Activated CD8-positive, alpha-beta memory T cell treated with anti-CD3 and anti-CD28 coated beads for 36 hours (primary cell): ENCODE results near the gene ODAD4. TPM values are rescaled to one million over a fixed set of nuclear protein-coding genes. Genes with fewer than 3 reads are reported as not detected.
"Not testable (repeated sequence)": the region's sequence is repeated elsewhere in the genome, so short reads cannot be mapped to it uniquely, and the experiment has no call there.

Source experiments
- CTCF ChIA-PET: fragments of 350-600 bp; sonication (Branson Sonifier 250); formaldehyde crosslinking; loops from one replicate; lab custom pipeline; 2021; ENCODE audit warnings: antibody characterized with exemption; lab: Charles Lee
- POLR2A ChIA-PET: fragments of 350-600 bp; sonication (Branson Sonifier 250); formaldehyde crosslinking; loops from one replicate; lab custom pipeline; 2021; ENCODE audit warnings: antibody characterized with exemption; lab: Charles Lee
- total RNA-seq, 2 experiments: library from RNA; stranded (reverse); gene quantifications; one replicate each; pipeline ENCODE4 v1.2.3, GENCODE V29; 2021

Gene ODAD4
- total RNA-seq, 2 experiments from 2014 or later = 0.27 to 0.38 TPM

GRCh38 chr17:42009170-42009569 is 78.8 kb downstream of the ODAD4 start:
- POLR2A ChIA-PET = no interaction called here
- CTCF ChIA-PET = no interaction called here

GRCh38 chr17:42010266-42010680 is 79.9 kb downstream of the ODAD4 start:
- CTCF ChIA-PET, POLR2A ChIA-PET: not testable (repeated sequence)

- POLR2A ChIA-PET = interaction anchor here (0.5 kb wide), 1 partner anchor 8 kb away, joined by 3 read pairs; no protein-coding TSS in a partner anchor
- CTCF ChIA-PET = interaction anchor here (1.4 kb wide), 1 partner anchor 57 kb away, joined by 4 read pairs; no protein-coding TSS in a partner anchor
Measured at GRCh38 chr17:42010898-42011516, 80.6 kb downstream of the ODAD4 start.

- POLR2A ChIA-PET = not testable (repeated sequence)
- CTCF ChIA-PET = interaction anchor here (1.0 to 1.4 kb wide), 2 partner anchors 11 to 55 kb away, joined by 3 to 4 read pairs; no protein-coding TSS in a partner anchor
Measured at GRCh38 chr17:42012363-42012762, 81.9 kb downstream of the ODAD4 start.

GRCh38 chr17:42013740-42014139 is 83.3 kb downstream of the ODAD4 start:
- CTCF ChIA-PET, POLR2A ChIA-PET: not testable (repeated sequence)

Other genes starting within 250 kb of the ODAD4 start
- 1,000 to 10,000 TPM; 1,395 to 1,415 TPM for gene EIF1, start 241.7 kb upstream of the ODAD4 start, total RNA-seq
- gene GAST, start 218.3 kb upstream of the ODAD4 start, total RNA-seq = not detected
- gene HAP1, start 196.0 kb upstream of the ODAD4 start, total RNA-seq = under 1 TPM; 0.10 to 0.25 TPM
- gene JUP, start 143.9 kb upstream of the ODAD4 start, total RNA-seq = under 1 TPM; 0.42 to 0.55 TPM
- 1 to 10 TPM; 3.3 to 3.7 TPM for gene P3H4, start 118.7 kb upstream of the ODAD4 start, total RNA-seq
- 1 to 10 TPM; 1.7 to 2.1 TPM for gene FKBP10, start 117.6 kb upstream of the ODAD4 start, total RNA-seq
- gene NT5C3B, start 94.4 kb upstream of the ODAD4 start, total RNA-seq = 10 to 100 TPM; 53.0 to 56.0 TPM
- under 1 TPM; 0.08 to 0.17 TPM for gene KLHL10, start 92.8 kb upstream of the ODAD4 start, total RNA-seq
- 10 to 100 TPM; 23.2 to 23.8 TPM for gene KLHL11, start 65.2 kb upstream of the ODAD4 start, total RNA-seq
- gene ACLY, start 11.7 kb upstream of the ODAD4 start, total RNA-seq = 100 to 1,000 TPM; 204 to 215 TPM
- 10 to 100 TPM; 66.8 to 67.6 TPM for gene CNP, start 36.2 kb downstream of the ODAD4 start, total RNA-seq
- 100 to 1,000 TPM in 1 of 2 experiments, 10 to 100 TPM in 1; 99.1 to 108 TPM for gene DNAJC7, start 86.8 kb downstream of the ODAD4 start, total RNA-seq
- 10 to 100 TPM; 27.1 to 29.6 TPM for gene NKIRAS2, start 89.5 kb downstream of the ODAD4 start, total RNA-seq
- under 1 TPM; 0.04 to 0.08 TPM for gene C17orf113, start 120.0 kb downstream of the ODAD4 start, total RNA-seq
- gene ZNF385C, start 167.9 kb downstream of the ODAD4 start, total RNA-seq = under 1 TPM in 1 of 2 experiments, not detected in 1; 0.10 TPM
- gene DHX58, start 182.1 kb downstream of the ODAD4 start, total RNA-seq = 1 to 10 TPM; 7.0 to 7.6 TPM
- 10 to 100 TPM; 52.6 to 54.2 TPM for gene KAT2A, start 190.8 kb downstream of the ODAD4 start, total RNA-seq
- gene HSPB9, start 192.2 kb downstream of the ODAD4 start, total RNA-seq = under 1 TPM in 1 of 2 experiments, not detected in 1; 0.13 TPM
- gene RAB5C, start 224.4 kb downstream of the ODAD4 start, total RNA-seq = 10 to 100 TPM; 56.4 to 58.9 TPM